CD4-positive, alpha-beta T cell treated with Interleukin-6 for 4 hours (primary cell): ENCODE data around the gene GNLY.

Source experiments
- DNase-seq: peaks from one replicate; pipeline ENCODE4 v3.0.0-alpha.2; 2020; ENCODE audit warnings: mixed read lengths

Gene GNLY

DNA sequence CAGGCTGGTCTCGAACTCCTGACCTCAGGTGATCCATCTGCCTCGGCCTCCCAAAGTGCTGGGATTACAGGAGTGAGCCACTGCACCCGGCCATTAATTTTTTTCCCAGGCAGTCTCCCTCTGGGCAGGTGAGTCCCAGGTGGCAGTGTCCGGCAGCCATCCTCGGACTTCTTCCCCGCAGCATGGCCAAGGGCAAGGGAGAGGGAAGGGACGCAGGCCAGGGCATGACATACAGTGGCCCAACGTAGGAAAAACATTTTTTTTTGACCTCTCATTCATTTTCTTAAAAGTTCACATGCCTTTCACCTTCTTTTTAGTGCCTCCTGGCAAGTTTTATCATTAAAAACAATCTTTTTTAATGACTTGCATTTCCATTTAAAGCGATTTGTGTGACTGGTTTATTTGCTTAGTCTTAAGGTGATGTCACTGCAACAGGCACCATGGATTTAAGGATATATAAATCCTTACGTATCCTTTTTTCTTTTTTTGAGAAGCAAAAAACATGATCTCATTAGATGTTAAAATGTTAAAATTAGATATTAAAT lies 36.6 kb downstream of the GNLY start:
- DNase-seq: no peak

DNA sequence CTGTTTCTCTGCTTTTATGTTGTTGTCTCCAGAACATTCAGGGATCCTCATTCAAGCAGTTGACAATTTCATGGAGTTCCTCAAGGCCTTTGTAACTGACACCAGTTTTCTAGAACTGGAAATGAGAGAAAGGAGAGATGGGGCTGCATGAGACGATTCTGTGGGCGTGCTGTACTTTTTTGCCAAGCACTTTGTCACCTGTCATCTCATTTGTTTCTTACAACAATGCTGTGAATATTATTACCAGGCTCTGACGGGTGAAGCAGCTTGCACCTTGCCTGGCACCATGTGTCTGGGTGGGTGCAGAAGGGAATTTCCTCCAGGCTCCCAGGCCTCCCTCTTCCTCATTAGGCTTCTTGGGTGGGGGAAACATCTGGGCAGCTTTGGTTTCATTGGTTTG lies 37.4 kb downstream of the GNLY start:
- DNase-seq: no peak

GRCh38 chr2:85732467-85733120 lies 38.4 kb downstream of the GNLY start:
- DNase-seq: no peak

GRCh38 chr2:85733121-85733960 lies 39.2 kb downstream of the GNLY start:
- DNase-seq: no peak

GRCh38 chr2:85734015-85734414 lies 39.9 kb downstream of the GNLY start:
- DNase-seq: no peak

DNA sequence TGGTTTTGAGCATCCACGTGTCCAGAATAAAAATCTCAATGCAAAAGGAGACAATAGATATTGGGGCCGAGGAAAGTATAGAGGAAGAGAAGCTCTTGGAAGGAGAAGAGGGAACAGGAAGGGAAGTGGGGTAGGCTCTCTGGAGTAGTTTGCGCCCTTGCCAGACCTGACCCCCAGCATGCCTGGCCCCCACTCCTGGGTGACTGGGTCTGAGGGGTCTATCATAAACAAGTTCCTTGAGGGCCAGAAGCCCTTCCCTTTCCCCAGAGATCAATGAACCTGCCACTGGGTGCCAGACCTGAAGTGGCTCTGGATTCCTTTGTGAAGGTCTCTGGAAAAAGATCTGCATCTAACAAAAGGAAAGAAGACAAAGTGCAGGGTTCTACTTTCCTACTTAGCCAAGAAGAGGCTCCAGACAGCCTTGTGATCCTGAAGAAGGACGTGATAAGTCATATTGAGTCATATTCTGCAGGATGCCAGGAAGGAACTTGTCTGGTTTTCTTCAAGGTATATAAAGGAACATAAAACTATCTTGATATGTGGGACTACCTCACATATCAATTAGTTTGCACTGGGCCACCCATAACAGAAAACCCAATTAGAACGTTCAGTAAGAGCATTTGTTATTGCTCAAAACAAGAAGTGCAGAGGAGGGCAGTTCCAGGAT lies 40.9 kb downstream of the GNLY start:
- DNase-seq: no peak

GRCh38 chr2:85735691-85736090 lies 41.5 kb downstream of the GNLY start:
- no peak for DNase-seq

DNA sequence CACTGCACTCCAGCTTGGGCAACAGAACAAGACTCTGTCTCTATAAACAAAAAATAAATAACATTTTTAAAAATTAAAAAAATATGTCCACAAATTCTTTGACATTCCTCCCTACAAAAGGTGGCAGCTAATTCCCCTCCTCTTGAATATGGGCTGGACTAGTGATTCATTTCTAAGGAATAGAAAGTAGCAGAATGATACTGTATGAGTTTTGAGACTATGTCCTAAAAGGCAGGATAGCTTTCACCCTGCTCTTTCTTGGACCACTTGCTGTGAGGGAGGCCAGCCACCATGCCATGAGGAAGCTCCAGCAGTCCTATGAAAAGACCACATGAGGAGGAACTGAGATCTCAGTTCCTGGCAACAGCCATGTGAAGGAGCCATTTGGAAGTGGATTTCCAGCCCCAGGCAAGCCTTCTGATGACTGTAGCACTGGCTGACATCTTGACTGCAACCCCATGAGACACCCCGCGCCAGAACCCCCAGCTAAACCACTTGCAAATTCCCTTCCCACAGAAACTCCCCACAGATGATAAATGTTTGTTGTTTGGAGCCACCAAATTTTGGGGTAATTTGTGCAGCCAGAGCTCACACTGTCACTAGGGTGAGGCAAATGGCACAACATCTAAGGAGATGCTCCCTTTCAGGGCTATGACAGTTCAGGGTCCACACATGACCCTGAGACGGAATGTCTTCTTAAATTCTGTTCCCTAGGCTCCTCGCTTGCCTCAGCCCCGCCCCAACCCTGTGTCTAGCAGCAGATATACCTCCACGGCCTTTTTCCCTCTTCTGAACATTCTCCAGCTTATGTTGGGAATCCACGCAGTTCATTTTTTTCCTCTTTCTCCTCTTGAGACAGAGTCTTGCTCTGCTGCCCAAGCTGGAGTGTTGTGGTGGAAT lies 42.5 kb downstream of the GNLY start:
- DNase-seq: no peak

- no peak for DNase-seq
These were observed 43.3 kb downstream of the GNLY start for GRCh38 chr2:85737481-85737880.

DNA sequence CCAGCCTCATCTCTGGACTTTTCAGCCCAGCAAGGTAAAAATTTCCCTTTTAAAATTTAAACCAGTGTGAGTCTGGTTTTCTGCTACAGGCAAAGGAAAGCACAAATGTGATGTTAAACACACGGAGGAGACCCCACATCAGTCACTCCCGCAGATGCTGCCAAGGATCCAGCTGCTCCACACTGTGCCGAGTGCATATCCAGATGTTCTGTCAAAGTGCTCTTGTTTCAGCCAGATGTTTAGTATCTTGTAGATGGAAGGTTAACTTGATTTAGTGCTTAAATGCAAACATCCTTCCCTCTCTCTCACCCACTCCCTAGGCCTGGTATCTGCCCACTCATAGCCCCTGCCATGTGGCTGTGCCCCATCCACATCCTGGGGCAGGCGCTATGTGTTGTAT lies 43.8 kb downstream of the GNLY start:
- DNase-seq: no peak

DNA sequence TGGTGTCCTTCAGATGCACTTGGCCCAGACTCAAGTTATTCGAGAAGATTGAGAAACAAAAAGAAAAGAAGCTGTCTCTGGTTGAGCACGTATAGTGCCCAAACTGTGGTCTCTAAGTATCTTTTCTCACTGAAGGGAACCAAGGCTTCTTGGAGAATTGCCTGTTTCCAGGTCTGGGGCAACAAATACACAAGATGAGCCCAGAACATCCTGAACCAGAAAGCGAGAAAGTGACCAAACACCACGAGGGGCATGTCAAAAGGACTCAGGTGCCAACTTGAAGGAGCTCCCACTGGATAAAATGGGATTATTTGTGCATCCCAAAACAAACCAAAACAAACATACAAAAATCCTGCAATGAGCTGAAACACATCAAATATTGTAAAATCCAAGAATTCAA lies 46.0 kb downstream of the GNLY start:
- DNase-seq: no peak

DNA sequence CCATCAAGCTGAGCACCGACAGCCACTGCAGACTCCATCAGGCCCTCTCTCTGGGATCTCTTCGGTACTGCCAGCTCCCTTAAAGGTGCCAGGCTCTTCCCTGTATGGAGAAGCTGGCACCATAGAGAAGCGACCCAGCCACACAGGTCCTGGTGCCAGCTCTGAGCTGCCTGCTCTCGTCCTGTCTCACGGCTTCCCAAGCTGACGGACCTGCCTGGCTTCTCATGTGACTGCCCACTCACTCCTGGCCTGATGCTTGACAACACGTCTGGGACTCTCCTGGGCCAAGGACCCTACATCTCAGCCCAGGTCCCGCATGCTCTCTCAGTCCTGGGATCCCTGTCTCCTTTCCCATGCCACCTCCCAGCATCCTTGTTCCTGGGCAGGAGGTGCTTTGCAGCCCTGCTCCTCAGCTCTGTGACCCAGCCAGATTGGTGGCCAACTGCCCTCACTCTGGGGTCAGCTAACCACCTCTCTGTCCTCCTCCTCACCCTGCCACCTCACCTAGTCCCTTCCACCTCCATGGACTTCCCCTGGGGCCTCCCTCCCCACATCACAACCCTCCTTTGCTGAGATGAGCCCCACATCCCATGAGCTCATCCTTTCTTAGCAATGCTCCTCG lies 47.2 kb downstream of the GNLY start:
- no peak for DNase-seq

DNA sequence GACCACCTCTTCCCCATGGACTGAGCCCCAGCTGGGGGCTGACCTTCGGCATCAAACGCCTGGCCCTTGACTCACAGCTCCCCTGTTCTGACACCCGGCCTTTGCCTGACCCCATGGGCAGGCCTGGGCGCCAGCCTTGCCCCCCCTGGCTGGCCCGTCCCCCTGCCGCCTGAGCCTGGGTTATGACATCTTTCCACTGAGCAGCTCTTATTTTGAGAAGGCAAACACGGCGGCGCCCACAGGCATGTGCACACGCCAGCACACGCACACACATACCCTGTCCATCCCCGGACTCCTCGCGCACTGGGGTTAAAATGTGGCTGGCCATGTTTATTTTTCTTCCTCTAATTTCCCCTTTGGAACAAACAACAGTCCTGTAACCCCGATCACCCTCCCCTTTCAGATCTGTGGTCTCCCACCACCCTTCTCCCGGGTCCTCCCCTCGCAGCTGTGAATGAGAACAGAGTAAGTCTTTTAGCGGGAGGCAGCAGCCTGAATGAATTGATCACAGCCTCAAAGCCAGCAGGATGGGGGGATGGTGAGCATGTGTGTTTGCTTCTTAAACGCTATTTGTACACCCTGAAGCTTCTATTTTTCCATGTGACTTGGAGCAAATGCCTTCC lies 47.8 kb downstream of the GNLY start:
- DNase-seq: no peak

GRCh38 chr2:85743304-85743978 lies 49.3 kb downstream of the GNLY start:
- no peak for DNase-seq

DNA sequence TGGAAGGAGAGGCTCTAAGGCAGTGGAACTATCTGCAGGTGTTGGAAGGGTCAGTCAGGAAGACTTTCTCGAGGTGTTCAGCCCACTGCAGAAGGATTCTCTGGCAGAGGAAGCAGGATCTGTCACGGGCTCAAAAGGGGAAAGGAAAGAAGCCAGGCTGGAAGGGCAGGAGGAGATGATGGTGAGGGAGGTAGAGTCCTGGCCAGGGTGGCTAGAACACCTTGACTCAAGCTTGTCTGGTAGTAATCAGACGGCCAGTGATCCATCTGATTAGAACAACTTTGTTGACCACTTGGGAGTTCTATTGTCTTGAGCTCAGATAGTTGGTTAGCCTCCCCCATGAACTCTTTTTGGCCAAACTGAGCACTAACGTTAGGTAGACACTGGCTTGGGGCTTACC lies 49.9 kb downstream of the GNLY start:
- no peak for DNase-seq

GRCh38 chr2:85744741-85745601 lies 50.8 kb downstream of the GNLY start:
- DNase-seq: no peak

DNA sequence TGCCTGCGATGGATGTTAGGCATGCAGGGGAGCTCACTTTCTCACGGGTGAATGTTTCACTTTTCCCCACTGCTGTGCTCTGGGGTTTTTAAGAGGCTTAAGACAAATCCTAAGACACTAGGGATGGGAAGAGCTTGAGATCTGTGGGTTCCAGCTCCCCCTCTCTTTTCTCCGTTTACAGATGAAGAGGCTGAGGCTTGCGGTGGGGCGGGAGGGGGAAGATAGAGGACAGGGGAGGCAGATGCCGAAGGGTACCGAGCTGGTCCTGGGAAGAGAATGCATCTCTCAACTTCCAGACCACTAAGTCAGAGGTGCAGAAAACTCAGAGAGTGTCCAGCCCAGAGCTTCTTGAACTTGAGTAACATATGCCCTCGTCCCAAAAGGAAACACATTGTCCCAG lies 51.5 kb downstream of the GNLY start:
- DNase-seq: no peak

- DNase-seq: no peak
These were observed 52.3 kb downstream of the GNLY start for GRCh38 chr2:85746321-85747004.

DNA sequence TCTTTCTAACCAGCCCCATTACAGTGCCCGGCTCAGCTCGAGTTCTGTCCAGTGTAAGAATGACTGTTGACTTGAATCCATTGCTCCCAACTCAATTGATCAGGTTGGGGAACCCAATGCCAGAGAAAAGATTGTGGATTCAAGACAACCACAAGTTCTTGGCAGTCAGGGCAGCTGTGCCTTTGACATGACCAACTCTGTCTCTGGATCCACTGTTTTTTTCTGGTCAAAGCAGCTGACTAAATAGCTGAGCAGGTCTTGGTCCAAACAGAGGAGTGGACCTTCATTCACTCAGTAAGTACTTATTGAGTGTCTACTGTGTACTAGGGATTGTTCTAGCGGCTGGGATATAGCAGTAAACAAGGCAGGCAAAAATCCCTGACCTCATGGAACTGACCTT lies 53.3 kb downstream of the GNLY start:
- DNase-seq: no peak
